ACC112 (cell line): ENCODE data around the gene FBXL19.

Experiments
- H2AFZ ChIP-seq: fragments of 200-600 bp; sonication (generic); one replicate; pipeline ENCODE4 v1.6.0; 2017; ENCODE audit warnings: antibody characterized with exemption, low read length; ENCODE audit not compliant: unreplicated experiment
- H3K27ac ChIP-seq: fragments of 200-600 bp; sonication (generic); 2 replicates; pipeline ENCODE4 v1.5.1; 2014; ENCODE audit warnings: low read depth, mild to moderate bottlenecking, antibody characterized with exemption, low read length, moderate library complexity
- H3K27me3 ChIP-seq: fragments of 200-600 bp; sonication (generic); 2 replicates; pipeline ENCODE4 v1.6.1; 2014; ENCODE audit warnings: mild to moderate bottlenecking, antibody characterized with exemption, low read length, moderate library complexity, mixed read lengths; ENCODE audit not compliant: insufficient read depth
- H3K36me3 ChIP-seq: fragments of 200-600 bp; sonication (generic); 2 replicates; pipeline ENCODE4 v1.6.1; 2016; ENCODE audit warnings: mild to moderate bottlenecking, antibody characterized with exemption, low read length, moderate library complexity, mixed read lengths; ENCODE audit not compliant: insufficient read depth
- H3K4me1 ChIP-seq: fragments of 200-600 bp; sonication (generic); one replicate; pipeline ENCODE4 v1.6.1; 2016; ENCODE audit warnings: low read length, mixed read lengths; ENCODE audit not compliant: insufficient read depth, unreplicated experiment, control insufficient read depth
- H3K4me3 ChIP-seq: fragments of 200-600 bp; sonication (generic); 2 replicates; pipeline ENCODE4 v1.5.1; 2014; ENCODE audit warnings: mild to moderate bottlenecking, low read depth, low read length
- H3K79me2 ChIP-seq: fragments of 200-600 bp; sonication (generic); one replicate; pipeline ENCODE4 v1.6.0; 2016; ENCODE audit warnings: low read length; ENCODE audit not compliant: control insufficient read depth, unreplicated experiment, insufficient read depth

FBXL19 gene

GRCh38 chr16:30956601-30957455, 33.5 kb downstream of the FBXL19 start:
- peak overlapping the region; percentile 96 for H3K27ac ChIP-seq
- peaks cover 15% of the 10 kb centered on the region; the same call in 1 of the 2 replicates for H3K36me3 ChIP-seq
- H3K27me3 ChIP-seq: no peaks in the 10 kb centered on the region
- peak overlapping the region; percentile 97 for H2AFZ ChIP-seq
- H3K4me1 ChIP-seq: peaks cover 21% of the 10 kb centered on the region
- peaks cover 15% of the 10 kb centered on the region for H3K79me2 ChIP-seq
- H3K4me3 ChIP-seq: peak overlapping the region; percentile 93

DNA sequence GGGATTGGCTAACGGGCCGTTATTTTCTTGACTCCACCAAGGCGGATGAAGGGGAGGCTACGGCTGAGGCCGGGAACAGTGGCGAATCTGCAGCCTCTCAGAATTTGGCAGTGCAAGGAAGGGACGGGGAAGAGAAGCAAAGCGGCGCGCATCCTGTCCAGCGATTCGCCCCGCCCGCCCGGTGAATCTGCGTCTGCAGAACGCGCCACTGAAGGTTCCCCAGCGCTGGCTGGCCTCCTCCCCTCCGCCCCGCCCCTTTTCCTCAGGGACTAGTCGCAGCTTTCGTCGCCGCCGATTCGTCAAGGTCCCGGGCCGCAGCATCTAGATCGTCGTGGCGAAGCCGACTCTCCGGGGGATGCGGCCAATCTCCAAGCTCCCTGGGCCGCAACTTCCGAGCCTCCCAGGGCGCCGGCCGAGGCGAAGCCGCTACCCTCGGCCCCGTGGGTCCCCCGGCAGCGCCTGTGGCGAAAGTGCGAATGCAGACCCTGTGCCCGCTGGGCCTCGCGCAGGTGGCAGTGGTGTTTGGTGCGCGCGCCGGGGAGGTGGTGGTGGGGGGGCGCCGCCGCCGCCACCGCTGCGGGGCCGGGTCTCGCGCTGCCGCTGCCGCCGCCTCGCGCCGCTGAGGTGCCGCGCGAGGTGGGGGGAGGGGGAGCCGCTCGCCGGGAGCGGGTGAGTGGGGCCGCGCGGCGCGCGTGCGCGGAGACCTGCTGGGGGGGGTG, 34.2 kb downstream of the FBXL19 start, which contains the start of gene SETD1A:
TSS of gene SETD1A (plus strand) at position 299 of the 719 bp plus-strand sequence. CDS start 978 bp downstream, outside the sequence.
- no peaks in the 10 kb centered on the region for H3K27me3 ChIP-seq
- H3K4me3 ChIP-seq: peak within 1 kb of the TSS; percentile 93
- peaks cover 16% of the 10 kb centered on the region; the same call in 1 of the 2 replicates for H3K36me3 ChIP-seq

GRCh38 chr16:30958175-30959079, 35.1 kb downstream of the FBXL19 start:
- Histone ChIP-seq H3K4me3 (peak overlapping the region; percentile 93), H3K27ac (peak overlapping the region; percentile 96; the same call in 1 of the 2 replicates), H3K4me1 (peaks cover 16% of the 10 kb centered on the region), H3K79me2 (peaks cover 15% of the 10 kb centered on the region), H3K27me3 (no peaks in the 10 kb centered on the region), H2AFZ (peak overlapping the region; percentile 31), H3K36me3 (peaks cover 16% of the 10 kb centered on the region; the same call in 1 of the 2 replicates)

More for the DNA sequence above, 34.2 kb downstream of the FBXL19 start, which contains the start of gene SETD1A:
- peaks cover 20% of the 10 kb centered on the region for H3K4me1 ChIP-seq
- H2AFZ ChIP-seq: peak within 1 kb of the TSS; percentile 97
- peaks cover 15% of the 10 kb centered on the region for H3K79me2 ChIP-seq
- peak within 1 kb of the TSS; percentile 96 for H3K27ac ChIP-seq

- H3K27ac ChIP-seq: no peak overlapping the region
- H3K4me3 ChIP-seq: no peak overlapping the region
- H3K4me1 ChIP-seq: peaks cover 9% of the 10 kb centered on the region
- H3K36me3 ChIP-seq: peaks cover 19% of the 10 kb centered on the region; the same call in 1 of the 2 replicates
- no peaks in the 10 kb centered on the region for H3K27me3 ChIP-seq
- peaks cover 15% of the 10 kb centered on the region for H3K79me2 ChIP-seq
- H2AFZ ChIP-seq: no peak overlapping the region
Measured at GRCh38 chr16:30961384-30961783, 38.0 kb downstream of the FBXL19 start.

DNA sequence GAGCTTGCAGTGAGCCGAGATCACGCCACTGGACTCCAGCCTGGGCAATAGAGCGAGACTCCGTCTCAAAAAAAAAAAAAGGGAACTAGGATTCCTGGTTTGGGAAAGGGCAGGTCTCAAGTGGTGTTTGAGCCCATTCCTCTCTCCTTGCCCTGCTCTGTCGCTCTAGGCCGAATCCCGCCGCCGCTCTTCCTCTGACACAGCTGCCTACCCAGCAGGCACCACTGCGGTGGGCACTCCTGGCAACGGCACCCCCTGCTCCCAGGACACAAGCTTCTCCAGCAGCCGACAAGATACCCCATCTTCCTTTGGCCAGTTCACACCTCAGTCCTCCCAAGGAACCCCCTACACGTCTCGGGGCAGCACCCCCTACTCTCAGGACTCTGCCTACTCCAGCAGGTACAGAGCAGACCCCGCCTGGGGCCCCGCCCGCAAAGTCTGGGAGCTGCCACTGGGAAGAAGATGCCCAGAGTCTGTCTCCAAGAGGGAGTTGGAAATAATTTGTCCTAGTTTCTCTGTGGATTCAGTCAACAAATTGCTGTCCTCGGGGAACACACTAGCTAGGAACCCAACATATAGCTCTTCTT, 40.6 kb downstream of the FBXL19 start:
- Histone ChIP-seq H3K27ac (no peak overlapping the region), H3K4me3 (no peak overlapping the region), H3K36me3 (peaks cover 19% of the 10 kb centered on the region; the same call in 1 of the 2 replicates), H3K79me2 (peaks cover 7% of the 10 kb centered on the region), H3K27me3 (no peaks in the 10 kb centered on the region), H2AFZ (no peak overlapping the region), H3K4me1 (peaks cover 4% of the 10 kb centered on the region)

- Histone ChIP-seq H3K27me3 (no peaks in the 10 kb centered on the region), H2AFZ (no peak overlapping the region), H3K4me3 (no peak overlapping the region), H3K36me3 (peaks cover 19% of the 10 kb centered on the region; the same call in 1 of the 2 replicates), H3K79me2 (peaks cover 2% of the 10 kb centered on the region), H3K4me1 (no peaks in the 10 kb centered on the region), H3K27ac (no peak overlapping the region)
Measured at GRCh38 chr16:30964574-30965226, 41.3 kb downstream of the FBXL19 start.

- no peak overlapping the region for H3K4me3 ChIP-seq
- peaks cover 14% of the 10 kb centered on the region; the same call in 1 of the 2 replicates for H3K36me3 ChIP-seq
- H2AFZ ChIP-seq: no peak overlapping the region
Measured at GRCh38 chr16:30965436-30965835, 42.1 kb downstream of the FBXL19 start.

GRCh38 chr16:30966033-30966619, 42.8 kb downstream of the FBXL19 start:
- Histone ChIP-seq H2AFZ (no peak overlapping the region), H3K27ac (no peak overlapping the region), H3K27me3 (no peaks in the 10 kb centered on the region), H3K4me3 (no peak overlapping the region), H3K79me2 (no peaks in the 10 kb centered on the region), H3K4me1 (no peaks in the 10 kb centered on the region), H3K36me3 (peaks cover 10% of the 10 kb centered on the region; the same call in 1 of the 2 replicates)

More at GRCh38 chr16:30965436-30965835, 42.1 kb downstream of the FBXL19 start:
- Histone ChIP-seq H3K79me2 (no peaks in the 10 kb centered on the region), H3K27ac (no peak overlapping the region), H3K4me1 (no peaks in the 10 kb centered on the region), H3K27me3 (no peaks in the 10 kb centered on the region)

GRCh38 chr16:30967795-30968194, 44.4 kb downstream of the FBXL19 start:
- Histone ChIP-seq H3K27ac (no peak overlapping the region), H3K4me1 (no peaks in the 10 kb centered on the region), H2AFZ (no peak overlapping the region), H3K36me3 (peaks cover 10% of the 10 kb centered on the region; the same call in 1 of the 2 replicates), H3K79me2 (no peaks in the 10 kb centered on the region), H3K27me3 (no peaks in the 10 kb centered on the region), H3K4me3 (no peak overlapping the region)
